A673 (cell line): ENCODE results near the gene CXCL17. TPM values are rescaled to one million over a fixed set of nuclear protein-coding genes. Genes with fewer than 3 reads are reported as not detected.

Experiments
- BruUV-seq: library from RNA; stranded (reverse); fragments of 400-500 nt; replicated peaks from 2 replicates; lab custom pipeline; 2021; lab: Mats Ljungman, UMichigan
- CTCF ChIA-PET: fragments of 300-600 bp; sonication (Branson Sonifier 250); formaldehyde crosslinking; loops from one replicate; lab custom pipeline; 2022; ENCODE audit warnings: antibody characterized with exemption; lab: Charles Lee
- POLR2A ChIA-PET: fragments of 300-600 bp; sonication (Branson Sonifier 250); formaldehyde crosslinking; loops from one replicate; lab custom pipeline; 2022; ENCODE audit warnings: antibody characterized with exemption; ENCODE audit not compliant: low non-redundant PET; lab: Charles Lee
- DNase-seq: peaks from one replicate; pipeline ENCODE4 v3.0.0-alpha.2; 2015; ENCODE audit warnings: low spot score
- H3K27ac ChIP-seq: fragments of 200-600 bp; sonication (generic); 2 replicates; pipeline ENCODE4 v1.5.1; 2016; ENCODE audit warnings: mixed run types, low read depth, mild to moderate bottlenecking, mixed read lengths, antibody characterized with exemption, low read length; ENCODE audit not compliant: poor library complexity, severe bottlenecking
- H3K27me3 ChIP-seq: fragments of 200-600 bp; sonication (generic); replicated peaks from 2 replicates; pipeline ENCODE4 v1.6.1; 2017; ENCODE audit warnings: mixed run types, low read depth, mild to moderate bottlenecking, mixed read lengths, antibody characterized with exemption, low read length; ENCODE audit not compliant: insufficient read depth, poor library complexity
- H3K36me3 ChIP-seq: fragments of 200-600 bp; sonication (generic); 2 replicates; pipeline ENCODE4 v1.6.1; 2016; ENCODE audit warnings: mixed run types, mild to moderate bottlenecking, mixed read lengths, antibody characterized with exemption, low read length; ENCODE audit not compliant: insufficient read depth, poor library complexity, severe bottlenecking
- H3K4me1 ChIP-seq: fragments of 200-600 bp; sonication (generic); 2 replicates; pipeline ENCODE4 v1.6.1; 2017; ENCODE audit warnings: mixed run types, mild to moderate bottlenecking, mixed read lengths, antibody characterized with exemption, low read length; ENCODE audit not compliant: insufficient read depth, poor library complexity, severe bottlenecking
- H3K4me3 ChIP-seq: fragments of 200-600 bp; sonication (generic); 2 replicates; pipeline ENCODE4 v1.5.1; 2016; ENCODE audit warnings: low read depth, mixed run types, mild to moderate bottlenecking, mixed read lengths, low read length; ENCODE audit not compliant: poor library complexity, severe bottlenecking
- H3K9me3 ChIP-seq: fragments of 200-600 bp; sonication (generic); 2 replicates; pipeline ENCODE4 v1.6.1; 2016; ENCODE audit warnings: mixed run types, low read depth, mild to moderate bottlenecking, mixed read lengths, antibody characterized with exemption, low read length; ENCODE audit not compliant: poor library complexity, severe bottlenecking
- CTCF ChIP-seq: fragments of 300-800, 200-600 bp; sonication (generic); conservative IDR thresholded peaks from 2 replicates; pipeline ENCODE4 v1.5.1; 2017; ENCODE audit warnings: low read depth, mild to moderate bottlenecking, antibody characterized with exemption, low read length, moderate library complexity, mixed read lengths
- EZH2 ChIP-seq: fragments of 200-600 bp; sonication (generic); IDR thresholded peaks from 2 replicates; pipeline ENCODE4 v1.6.1; 2017; ENCODE audit warnings: borderline replicate concordance, low read depth, mild to moderate bottlenecking, mixed read lengths, antibody characterized with exemption, low read length; ENCODE audit not compliant: poor library complexity, severe bottlenecking
- intact Hi-C: fragments of 100-400 bp; cut with micrococcal nuclease; formaldehyde crosslinking; loops from one replicate; pipeline ENCODE4 v1.10.0; 2022; ENCODE audit not compliant: unreplicated experiment
- total RNA-seq: library from RNA; stranded (reverse); gene quantifications from 2 replicates; pipeline ENCODE4 v1.2.3, GENCODE V29; 2021

Gene CXCL17
- total RNA-seq, 1 experiment from 2014 or later, result not detected

GRCh38 chr19:42479736-42480135 is 37.0 kb upstream of the CXCL17 start:
- H3K36me3 ChIP-seq, result no peaks in the 10 kb centered on the region
- no TSS peak for BruUV-seq
- H3K4me1 ChIP-seq, result no peaks in the 10 kb centered on the region
- no peak for TF ChIP-seq EZH2
- no peak for TF ChIP-seq CTCF
- POLR2A ChIA-PET, result no interaction called here
- no peak overlapping the region for H3K27ac ChIP-seq
- no peak overlapping the region for H3K4me3 ChIP-seq
- intact Hi-C loops, result no loop called here
- H3K27me3 ChIP-seq, result no peaks in the 10 kb centered on the region
- H3K9me3 ChIP-seq, result no peaks in the 10 kb centered on the region
- CTCF ChIA-PET, result no interaction called here
- no peak for DNase-seq

GRCh38 chr19:42478765-42479311 is 36.1 kb upstream of the CXCL17 start:
- no TSS peak for BruUV-seq
- POLR2A ChIA-PET, result interaction anchor here (0.5 kb wide), 1 partner anchor 1228 kb away, joined by 3 read pairs; no protein-coding TSS in a partner anchor

GRCh38 chr19:42477933-42478332 is 35.2 kb upstream of the CXCL17 start:
- ChIA-PET POLR2A (no interaction called here), CTCF (no interaction called here)
- BruUV-seq, result no TSS peak

More at GRCh38 chr19:42478765-42479311, 36.1 kb upstream of the CXCL17 start:
- DNase-seq, result no peak
- H3K36me3 ChIP-seq, result no peaks in the 10 kb centered on the region
- H3K4me3 ChIP-seq, result no peak overlapping the region
- TF ChIP-seq EZH2 (no peak), CTCF (no peak)
- no peaks in the 10 kb centered on the region for H3K4me1 ChIP-seq
- H3K27ac ChIP-seq, result no peak overlapping the region
- CTCF ChIA-PET, result no interaction called here
- H3K9me3 ChIP-seq, result no peaks in the 10 kb centered on the region
- intact Hi-C loops, result no loop called here
- no peaks in the 10 kb centered on the region for H3K27me3 ChIP-seq

More at GRCh38 chr19:42477933-42478332, 35.2 kb upstream of the CXCL17 start:
- no peak overlapping the region for H3K4me3 ChIP-seq
- no peaks in the 10 kb centered on the region for H3K9me3 ChIP-seq
- intact Hi-C loops, result no loop called here
- no peaks in the 10 kb centered on the region for H3K36me3 ChIP-seq
- H3K4me1 ChIP-seq, result no peaks in the 10 kb centered on the region
- H3K27me3 ChIP-seq, result no peaks in the 10 kb centered on the region
- TF ChIP-seq CTCF (no peak), EZH2 (no peak)
- no peak for DNase-seq
- H3K27ac ChIP-seq, result no peak overlapping the region
